Measurements from ENCODE around the gene DHRS2. TPM values are rescaled to one million over a fixed set of nuclear protein-coding genes. Genes with fewer than 3 reads are reported as not detected.
A peak's percentile ranks its signal among the peaks of the same experiment; 100 is the strongest.

Gene DHRS2
- total and polyA plus RNA-seq, 2 of the 13 experiments (the other 11 are each of a cell fraction or from before 2014, with no cell fraction given): 1,621 to 3,021 TPM

DNA sequence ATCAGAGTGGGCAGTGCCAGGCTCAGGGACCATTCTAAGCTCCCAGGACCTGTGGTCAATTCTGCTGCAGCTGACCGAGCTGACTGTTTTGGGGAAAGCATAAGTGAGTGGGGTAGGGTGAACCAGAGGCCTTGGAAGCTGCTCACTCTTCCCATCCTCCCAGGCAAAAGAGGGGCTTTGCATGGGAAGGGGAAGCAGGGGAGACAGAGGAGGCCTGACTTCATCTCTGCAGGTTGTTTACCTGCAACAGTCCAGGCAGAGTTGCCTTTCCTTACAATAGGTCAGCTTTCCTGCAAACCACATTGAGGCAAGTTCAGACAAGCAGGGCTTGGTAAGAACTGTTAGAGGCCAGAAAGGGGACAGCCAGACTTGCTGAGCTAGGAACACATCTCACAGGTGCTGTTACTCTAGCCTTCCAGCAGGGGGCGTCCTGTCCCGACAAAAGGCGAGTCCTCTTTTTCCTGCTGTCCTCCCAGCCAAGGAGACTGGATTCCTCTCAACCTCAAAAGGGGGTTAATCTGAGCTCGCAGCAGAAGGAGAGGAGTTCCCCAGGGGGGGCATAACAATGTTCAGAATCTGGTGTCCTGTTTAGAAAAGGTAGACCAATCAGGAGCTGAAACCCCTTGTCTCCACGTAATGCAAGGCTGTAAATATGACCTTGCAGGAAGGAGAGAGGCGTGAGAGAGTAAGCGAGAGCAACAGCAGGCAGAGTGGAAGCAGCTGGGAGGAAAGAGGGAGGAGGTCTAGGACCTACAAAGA lies 4.3 kb upstream of the DHRS2 start (continued):
- TF ChIP-seq ZNF512 (CRISPR knock-in tag; IDR thresholded peaks at IDR 0.05) (peak; percentile 87), NONO (IDR thresholded peaks at IDR 0.05) (no peak), NONO (CRISPR knock-in tag; conservative IDR thresholded peaks at IDR 0.05) (no peak), CREM (IDR thresholded peaks at IDR 0.05) (no peak), CREM (CRISPR knock-in tag; IDR thresholded peaks at IDR 0.05) (no peak), ZNF431 (CRISPR knock-in tag; IDR thresholded peaks at IDR 0.05; ENCODE audit: borderline replicate concordance, low read depth) (no peak), ZBTB39 (CRISPR knock-in tag; IDR thresholded peaks at IDR 0.05) (no peak), ZNF570 (CRISPR knock-in tag; IDR thresholded peaks at IDR 0.05; ENCODE audit: borderline replicate concordance) (no peak), NFIC (IDR thresholded peaks at IDR 0.05; ENCODE audit: low read length) (no peak), IRX3 (CRISPR knock-in tag; IDR thresholded peaks at IDR 0.05; ENCODE audit: borderline replicate concordance, low read depth) (peak; percentile 86; the same call in 1 of the 2 replicates), NAIF1 (CRISPR knock-in tag; IDR thresholded peaks at IDR 0.05; ENCODE audit: borderline replicate concordance) (no peak), ZNF460 (CRISPR knock-in tag; IDR thresholded peaks at IDR 0.05; ENCODE audit: borderline replicate concordance) (no peak), RFX3 (CRISPR knock-in tag; IDR thresholded peaks at IDR 0.05) (peak; percentile 34; the same call in 1 of the 2 replicates), ZNF234 (CRISPR knock-in tag; conservative IDR thresholded peaks at IDR 0.05) (no peak), ZNF232 (CRISPR knock-in tag; IDR thresholded peaks at IDR 0.05; ENCODE audit: borderline replicate concordance) (no peak), RFX5 (IDR thresholded peaks at IDR 0.05; ENCODE audit: low read depth, low read length) (peak; percentile 61), ZSCAN31 (CRISPR knock-in tag; IDR thresholded peaks at IDR 0.05; ENCODE audit: low read depth) (no peak; the same call in 1 of the 2 replicates), HNRNPUL1 (IDR thresholded peaks at IDR 0.05; ENCODE audit: low read depth, low read length) (no peak)
- TF ChIP-seq, protein P1, sequence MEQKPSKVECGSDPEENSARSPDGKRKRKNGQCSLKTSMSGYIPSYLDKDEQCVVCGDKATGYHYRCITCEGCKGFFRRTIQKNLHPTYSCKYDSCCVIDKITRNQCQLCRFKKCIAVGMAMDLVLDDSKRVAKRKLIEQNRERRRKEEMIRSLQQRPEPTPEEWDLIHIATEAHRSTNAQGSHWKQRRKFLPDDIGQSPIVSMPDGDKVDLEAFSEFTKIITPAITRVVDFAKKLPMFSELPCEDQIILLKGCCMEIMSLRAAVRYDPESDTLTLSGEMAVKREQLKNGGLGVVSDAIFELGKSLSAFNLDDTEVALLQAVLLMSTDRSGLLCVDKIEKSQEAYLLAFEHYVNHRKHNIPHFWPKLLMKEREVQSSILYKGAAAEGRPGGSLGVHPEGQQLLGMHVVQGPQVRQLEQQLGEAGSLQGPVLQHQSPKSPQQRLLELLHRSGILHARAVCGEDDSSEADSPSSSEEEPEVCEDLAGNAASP (CRISPR knock-in tag; IDR thresholded peaks at IDR 0.05; ENCODE audit: borderline replicate concordance): peak; percentile 87
- TF ChIP-seq, protein P2, sequence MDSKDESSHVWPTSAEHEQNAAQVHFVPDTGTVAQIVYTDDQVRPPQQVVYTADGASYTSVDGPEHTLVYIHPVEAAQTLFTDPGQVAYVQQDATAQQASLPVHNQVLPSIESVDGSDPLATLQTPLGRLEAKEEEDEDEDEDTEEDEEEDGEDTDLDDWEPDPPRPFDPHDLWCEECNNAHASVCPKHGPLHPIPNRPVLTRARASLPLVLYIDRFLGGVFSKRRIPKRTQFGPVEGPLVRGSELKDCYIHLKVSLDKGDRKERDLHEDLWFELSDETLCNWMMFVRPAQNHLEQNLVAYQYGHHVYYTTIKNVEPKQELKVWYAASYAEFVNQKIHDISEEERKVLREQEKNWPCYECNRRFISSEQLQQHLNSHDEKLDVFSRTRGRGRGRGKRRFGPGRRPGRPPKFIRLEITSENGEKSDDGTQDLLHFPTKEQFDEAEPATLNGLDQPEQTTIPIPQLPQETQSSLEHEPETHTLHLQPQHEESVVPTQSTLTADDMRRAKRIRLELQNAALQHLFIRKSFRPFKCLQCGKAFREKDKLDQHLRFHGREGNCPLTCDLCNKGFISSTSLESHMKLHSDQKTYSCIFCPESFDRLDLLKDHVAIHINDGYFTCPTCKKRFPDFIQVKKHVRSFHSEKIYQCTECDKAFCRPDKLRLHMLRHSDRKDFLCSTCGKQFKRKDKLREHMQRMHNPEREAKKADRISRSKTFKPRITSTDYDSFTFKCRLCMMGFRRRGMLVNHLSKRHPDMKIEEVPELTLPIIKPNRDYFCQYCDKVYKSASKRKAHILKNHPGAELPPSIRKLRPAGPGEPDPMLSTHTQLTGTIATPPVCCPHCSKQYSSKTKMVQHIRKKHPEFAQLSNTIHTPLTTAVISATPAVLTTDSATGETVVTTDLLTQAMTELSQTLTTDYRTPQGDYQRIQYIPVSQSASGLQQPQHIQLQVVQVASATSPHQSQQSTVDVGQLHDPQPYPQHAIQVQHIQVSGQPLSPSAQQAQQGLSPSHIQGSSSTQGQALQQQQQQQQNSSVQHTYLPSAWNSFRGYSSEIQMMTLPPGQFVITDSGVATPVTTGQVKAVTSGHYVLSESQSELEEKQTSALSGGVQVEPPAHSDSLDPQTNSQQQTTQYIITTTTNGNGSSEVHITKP (CRISPR knock-in tag; IDR thresholded peaks at IDR 0.05; ENCODE audit: low read depth): no peak
- TF ChIP-seq, protein P3, sequence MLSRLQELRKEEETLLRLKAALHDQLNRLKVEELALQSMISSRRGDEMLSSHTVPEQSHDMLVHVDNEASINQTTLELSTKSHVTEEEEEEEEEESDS (CRISPR knock-in tag; IDR thresholded peaks at IDR 0.05; ENCODE audit: borderline replicate concordance): 0 out of 2 replicates have a peak, but pooled peaks have one; percentile 21

Data from HepG2 (cell line).